HEK293 (cell line): ENCODE measurements around the gene ROBO1.

Experiments
- CTCF ChIA-PET: fragments of 350-600 bp; formaldehyde crosslinking; extraction: SDS; loops from one replicate; lab custom pipeline; 2021; ENCODE audit warnings: antibody characterized with exemption; lab: Yijun Ruan, JAX
- POLR2A ChIA-PET: fragments of 300-600 bp; formaldehyde crosslinking; extraction: SDS; loops from one replicate; lab custom pipeline; 2020; ENCODE audit warnings: antibody characterized with exemption, inconsistent platforms; lab: Yijun Ruan, JAX
- H3K27ac ChIP-seq: fragments of 200-500 bp; sonication (Bioruptor generic); 2 replicates; pipeline ENCODE4 v1.5.1; 2014; ENCODE audit warnings: low read depth, low read length, control low read depth, inconsistent platforms; ENCODE audit errors: extremely low read depth
- H3K36me3 ChIP-seq, 2 experiments: fragments of 200-500 bp in 1 of 2; sonication (Bioruptor generic) in 1 of 2; 1 replicate in 1 of 2; 2 replicates in 1 of 2; pipeline ENCODE4 v1.5.1; 2014 to 2017; ENCODE audit warnings: inconsistent platforms in 2 of 2, low read length in 2 of 2; ENCODE audit not compliant: control insufficient read depth in 2 of 2, insufficient read depth in 1 of 2
- H3K4me1 ChIP-seq: fragments of 200-500 bp; sonication (Bioruptor generic); 2 replicates; pipeline ENCODE4 v1.5.1; 2014; ENCODE audit warnings: mild to moderate bottlenecking, low read length, inconsistent platforms; ENCODE audit not compliant: control insufficient read depth, insufficient read depth
- H3K4me3 ChIP-seq: 2 replicates; pipeline ENCODE4 v1.5.1; 2011; ENCODE audit warnings: low read depth, mild to moderate bottlenecking, control low read depth, low read length, moderate library complexity
- H3K9me3 ChIP-seq: fragments of 200-500 bp; sonication (Bioruptor generic); 2 replicates; pipeline ENCODE4 v1.5.1; 2014; ENCODE audit warnings: low read depth, low read length, inconsistent platforms; ENCODE audit not compliant: control insufficient read depth, insufficient read depth
- ELK4 ChIP-seq: IDR thresholded peaks from 2 replicates; pipeline ENCODE4 v1.6.1; 2011; ENCODE audit warnings: mild to moderate bottlenecking, low read depth, low read length, borderline replicate concordance
- GFI1B ChIP-seq: fragments of 450-650 bp; formaldehyde crosslinking; IDR thresholded peaks from 2 replicates; pipeline ENCODE4 v1.5.1; 2016; ENCODE audit warnings: missing biosample characterization, missing genetic modification characterization
- PRDM10 ChIP-seq: fragments of 450-650 bp; formaldehyde crosslinking; IDR thresholded peaks from 2 replicates; pipeline ENCODE4 v1.5.1; 2016; ENCODE audit warnings: missing biosample characterization, missing genetic modification characterization
- SP3 ChIP-seq: fragments of 450-650 bp; formaldehyde crosslinking; IDR thresholded peaks from 2 replicates; pipeline ENCODE4 v1.5.1; 2016; ENCODE audit warnings: missing biosample characterization, missing genetic modification characterization
- ZBTB1 ChIP-seq: fragments of 450-650 bp; formaldehyde crosslinking; IDR thresholded peaks from 2 replicates; pipeline ENCODE4 v1.5.1; 2016; ENCODE audit warnings: missing biosample characterization, missing genetic modification characterization
- ZNF112 ChIP-seq: fragments of 450-650 bp; formaldehyde crosslinking; IDR thresholded peaks from 2 replicates; pipeline ENCODE4 v1.5.0; 2017; ENCODE audit warnings: missing biosample characterization, missing genetic modification characterization
- ZNF155 ChIP-seq: fragments of 450-650 bp; formaldehyde crosslinking; IDR thresholded peaks from 2 replicates; pipeline ENCODE4 v1.5.1; 2016; ENCODE audit warnings: missing biosample characterization, missing genetic modification characterization
- ZNF302 ChIP-seq: fragments of 450-650 bp; formaldehyde crosslinking; IDR thresholded peaks from 2 replicates; pipeline ENCODE4 v1.5.1; 2016; ENCODE audit warnings: missing biosample characterization, missing genetic modification characterization, low read depth
- ZNF560 ChIP-seq: fragments of 450-650 bp; formaldehyde crosslinking; IDR thresholded peaks from 2 replicates; pipeline ENCODE4 v1.5.1; 2017; ENCODE audit warnings: missing biosample characterization, missing genetic modification characterization, borderline replicate concordance
- ZNF571 ChIP-seq: fragments of 450-650 bp; formaldehyde crosslinking; IDR thresholded peaks from 2 replicates; pipeline ENCODE4 v1.5.0; 2017; ENCODE audit warnings: missing biosample characterization, missing genetic modification characterization
- ZNF660 ChIP-seq: fragments of 450-650 bp; IDR thresholded peaks from 2 replicates; pipeline ENCODE4 v1.5.1; 2018; ENCODE audit warnings: missing biosample characterization, mild to moderate bottlenecking, missing genetic modification characterization
- ZNF776 ChIP-seq: fragments of 450-650 bp; formaldehyde crosslinking; IDR thresholded peaks from 2 replicates; pipeline ENCODE4 v1.5.0; 2017; ENCODE audit warnings: missing biosample characterization, missing genetic modification characterization, borderline replicate concordance
- ZNF785 ChIP-seq: fragments of 450-650 bp; formaldehyde crosslinking; IDR thresholded peaks from 2 replicates; pipeline ENCODE4 v1.5.1; 2016; ENCODE audit warnings: missing biosample characterization, missing genetic modification characterization
- ZSCAN23 ChIP-seq: fragments of 450-650 bp; formaldehyde crosslinking; IDR thresholded peaks from 2 replicates; pipeline ENCODE4 v1.5.1; 2016; ENCODE audit warnings: missing biosample characterization, missing genetic modification characterization
- TF ChIP-seq, protein P1 (sequence below): fragments of 450-650 bp; IDR thresholded peaks from 2 replicates; pipeline ENCODE4 v1.5.1; 2018; ENCODE audit warnings: missing biosample characterization, missing genetic modification characterization
- TF ChIP-seq, protein P2 (sequence below): fragments of 450-650 bp; formaldehyde crosslinking; IDR thresholded peaks from 2 replicates; pipeline ENCODE4 v1.5.1; 2016; ENCODE audit warnings: missing biosample characterization, missing genetic modification characterization

The ROBO1 gene

DNA sequence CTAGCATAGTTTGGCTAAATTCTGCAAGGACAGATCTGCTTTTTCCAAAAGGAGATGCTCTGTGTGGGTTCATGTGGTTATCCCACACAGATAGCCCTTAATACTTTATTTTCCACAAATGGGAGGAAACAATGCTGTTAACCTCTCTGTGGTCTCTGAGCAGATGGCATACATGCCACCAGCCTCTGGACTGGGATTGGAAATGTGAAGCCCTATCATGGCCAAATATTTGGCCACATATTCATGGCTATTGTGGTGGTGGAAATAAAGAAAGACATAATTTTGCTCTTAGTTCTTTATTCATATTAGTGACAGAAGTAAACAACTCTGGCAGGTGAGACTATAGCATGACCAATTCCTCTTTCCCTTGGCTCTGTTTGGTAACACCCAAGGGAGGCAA lies 726.2 kb downstream of the ROBO1 start:
- TF ChIP-seq ZBTB1 (tag by site-specific recombination) (no peak), GFI1B (no peak), ZNF785 (tag by site-specific recombination) (no peak), SP3 (no peak)
- TF ChIP-seq, protein P1, sequence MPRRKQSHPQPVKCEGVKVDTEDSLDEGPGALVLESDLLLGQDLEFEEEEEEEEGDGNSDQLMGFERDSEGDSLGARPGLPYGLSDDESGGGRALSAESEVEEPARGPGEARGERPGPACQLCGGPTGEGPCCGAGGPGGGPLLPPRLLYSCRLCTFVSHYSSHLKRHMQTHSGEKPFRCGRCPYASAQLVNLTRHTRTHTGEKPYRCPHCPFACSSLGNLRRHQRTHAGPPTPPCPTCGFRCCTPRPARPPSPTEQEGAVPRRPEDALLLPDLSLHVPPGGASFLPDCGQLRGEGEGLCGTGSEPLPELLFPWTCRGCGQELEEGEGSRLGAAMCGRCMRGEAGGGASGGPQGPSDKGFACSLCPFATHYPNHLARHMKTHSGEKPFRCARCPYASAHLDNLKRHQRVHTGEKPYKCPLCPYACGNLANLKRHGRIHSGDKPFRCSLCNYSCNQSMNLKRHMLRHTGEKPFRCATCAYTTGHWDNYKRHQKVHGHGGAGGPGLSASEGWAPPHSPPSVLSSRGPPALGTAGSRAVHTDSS (tag by site-specific recombination), result no peak
- TF ChIP-seq, all 188 proteins: peak for 0
- no peaks in the 10 kb centered on the region for H3K36me3 ChIP-seq
- no peaks in the 10 kb centered on the region for H3K9me3 ChIP-seq
- no peaks in the 10 kb centered on the region for H3K4me1 ChIP-seq
- ChIA-PET CTCF (no interaction called here), POLR2A (no interaction called here)
- no peak overlapping the region for H3K27ac ChIP-seq
- H3K4me3 ChIP-seq, result no peak overlapping the region

GRCh38 chr3:79040701-79041100 lies 727.1 kb downstream of the ROBO1 start:
- H3K4me1 ChIP-seq, result no peaks in the 10 kb centered on the region
- ChIA-PET CTCF (no interaction called here), POLR2A (no interaction called here)
- TF ChIP-seq ZNF660, result no peak
- H3K9me3 ChIP-seq, result no peaks in the 10 kb centered on the region
- no peak overlapping the region for H3K4me3 ChIP-seq
- no peak overlapping the region for H3K27ac ChIP-seq
- no peaks in the 10 kb centered on the region for H3K36me3 ChIP-seq

GRCh38 chr3:79040091-79040490 lies 727.7 kb downstream of the ROBO1 start:
- no peaks in the 10 kb centered on the region for H3K36me3 ChIP-seq
- H3K4me1 ChIP-seq, result no peaks in the 10 kb centered on the region
- no peaks in the 10 kb centered on the region for H3K9me3 ChIP-seq
- no peak overlapping the region for H3K4me3 ChIP-seq
- ChIA-PET POLR2A (no interaction called here), CTCF (no interaction called here)
- no peak overlapping the region for H3K27ac ChIP-seq
- TF ChIP-seq ZNF560 (tag by site-specific recombination) (no peak), ZNF112 (tag by site-specific recombination) (no peak), ZNF571 (tag by site-specific recombination) (no peak), ZNF302 (no peak), PRDM10 (tag by site-specific recombination) (no peak), ZNF776 (tag by site-specific recombination) (no peak), ZSCAN23 (tag by site-specific recombination) (no peak), ELK4 (no peak), ZNF155 (tag by site-specific recombination) (no peak)
- TF ChIP-seq, protein P2, sequence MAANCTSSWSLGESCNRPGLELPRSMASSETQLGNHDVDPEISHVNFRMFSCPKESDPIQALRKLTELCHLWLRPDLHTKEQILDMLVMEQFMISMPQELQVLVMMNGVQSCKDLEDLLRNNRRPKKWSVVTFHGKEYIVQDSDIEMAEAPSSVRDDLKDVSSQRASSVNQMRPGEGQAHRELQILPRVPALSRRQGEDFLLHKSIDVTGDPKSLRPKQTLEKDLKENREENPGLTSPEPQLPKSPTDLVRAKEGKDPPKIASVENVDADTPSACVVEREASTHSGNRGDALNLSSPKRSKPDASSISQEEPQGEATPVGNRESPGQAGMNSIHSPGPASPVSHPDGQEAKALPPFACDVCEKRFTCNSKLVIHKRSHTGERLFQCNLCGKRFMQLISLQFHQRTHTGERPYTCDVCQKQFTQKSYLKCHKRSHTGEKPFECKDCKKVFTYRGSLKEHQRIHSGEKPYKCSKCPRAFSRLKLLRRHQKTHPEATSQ (tag by site-specific recombination), result no peak
- TF ChIP-seq, all 188 proteins: peak for 0
